ENCODE results near the gene CHD8.
"Not testable (repeated sequence)": the region's sequence is repeated elsewhere in the genome, so short reads cannot be mapped to it uniquely, and the experiment has no call there.

GRCh38 chr14:21442657-21443056 lies 13.3 kb downstream of the CHD8 start:
- TF ChIP-seq POLR2A (IDR thresholded peaks at IDR 0.05), result not testable (repeated sequence)
- TF ChIP-seq, protein P1, sequence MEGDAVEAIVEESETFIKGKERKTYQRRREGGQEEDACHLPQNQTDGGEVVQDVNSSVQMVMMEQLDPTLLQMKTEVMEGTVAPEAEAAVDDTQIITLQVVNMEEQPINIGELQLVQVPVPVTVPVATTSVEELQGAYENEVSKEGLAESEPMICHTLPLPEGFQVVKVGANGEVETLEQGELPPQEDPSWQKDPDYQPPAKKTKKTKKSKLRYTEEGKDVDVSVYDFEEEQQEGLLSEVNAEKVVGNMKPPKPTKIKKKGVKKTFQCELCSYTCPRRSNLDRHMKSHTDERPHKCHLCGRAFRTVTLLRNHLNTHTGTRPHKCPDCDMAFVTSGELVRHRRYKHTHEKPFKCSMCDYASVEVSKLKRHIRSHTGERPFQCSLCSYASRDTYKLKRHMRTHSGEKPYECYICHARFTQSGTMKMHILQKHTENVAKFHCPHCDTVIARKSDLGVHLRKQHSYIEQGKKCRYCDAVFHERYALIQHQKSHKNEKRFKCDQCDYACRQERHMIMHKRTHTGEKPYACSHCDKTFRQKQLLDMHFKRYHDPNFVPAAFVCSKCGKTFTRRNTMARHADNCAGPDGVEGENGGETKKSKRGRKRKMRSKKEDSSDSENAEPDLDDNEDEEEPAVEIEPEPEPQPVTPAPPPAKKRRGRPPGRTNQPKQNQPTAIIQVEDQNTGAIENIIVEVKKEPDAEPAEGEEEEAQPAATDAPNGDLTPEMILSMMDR (IDR thresholded peaks at IDR 0.05), result not testable (repeated sequence)

All from Peyer's patch (tissue), 4 donors.